ENCODE data around the gene TFF3.

Gene TFF3

GRCh38 chr21:42279888-42280287 lies 35.3 kb downstream of the TFF3 start:
- no peak for TF ChIP-seq CTCF (IDR thresholded peaks at IDR 0.05; ENCODE audit: borderline replicate concordance, control extremely low read depth, extremely low read depth, insufficient read depth, missing control alignments)
- no peak for DNase-seq (ENCODE audit: low spot score)
- in situ Hi-C loops (cut with MboI; ENCODE audit: low sequenced_read_pairs, unreplicated experiment): no loop called here

- in situ Hi-C loops (cut with MboI; ENCODE audit: low sequenced_read_pairs, unreplicated experiment): no loop called here
- no peak for TF ChIP-seq CTCF (IDR thresholded peaks at IDR 0.05; ENCODE audit: borderline replicate concordance, control extremely low read depth, extremely low read depth, insufficient read depth, missing control alignments)
- no peak for DNase-seq (ENCODE audit: low spot score)
These were observed 35.8 kb downstream of the TFF3 start for GRCh38 chr21:42279341-42279871.

- in situ Hi-C loops (cut with MboI; ENCODE audit: low sequenced_read_pairs, unreplicated experiment): no loop called here
- TF ChIP-seq CTCF (IDR thresholded peaks at IDR 0.05; ENCODE audit: borderline replicate concordance, control extremely low read depth, extremely low read depth, insufficient read depth, missing control alignments): no peak
These were observed 36.6 kb downstream of the TFF3 start for GRCh38 chr21:42278451-42279149.

GRCh38 chr21:42277593-42277992 lies 37.6 kb downstream of the TFF3 start:
- no peak for DNase-seq (ENCODE audit: low spot score)
- in situ Hi-C loops (cut with MboI; ENCODE audit: low sequenced_read_pairs, unreplicated experiment): no loop called here
- no peak for TF ChIP-seq CTCF (IDR thresholded peaks at IDR 0.05; ENCODE audit: borderline replicate concordance, control extremely low read depth, extremely low read depth, insufficient read depth, missing control alignments)

More at GRCh38 chr21:42278451-42279149, 36.6 kb downstream of the TFF3 start:
- no peak for DNase-seq (ENCODE audit: low spot score)

GRCh38 chr21:42276526-42277154 lies 38.6 kb downstream of the TFF3 start:
- DNase-seq (ENCODE audit: low spot score): no peak
- in situ Hi-C loops (cut with MboI; ENCODE audit: low sequenced_read_pairs, unreplicated experiment): no loop called here
- TF ChIP-seq CTCF (IDR thresholded peaks at IDR 0.05; ENCODE audit: borderline replicate concordance, control extremely low read depth, extremely low read depth, insufficient read depth, missing control alignments): no peak

- no peak for DNase-seq (ENCODE audit: low spot score)
- in situ Hi-C loops (cut with MboI; ENCODE audit: low sequenced_read_pairs, unreplicated experiment): no loop called here
- no peak for TF ChIP-seq CTCF (IDR thresholded peaks at IDR 0.05; ENCODE audit: borderline replicate concordance, control extremely low read depth, extremely low read depth, insufficient read depth, missing control alignments)
These were observed 39.1 kb downstream of the TFF3 start for GRCh38 chr21:42276076-42276475.

Data from GM13976 (cell line).